OCI-LY7 (cell line): ENCODE results near the gene VSIR. TPM values are rescaled to one million over a fixed set of nuclear protein-coding genes. Genes with fewer than 3 reads are reported as not detected.

Experiments used
- BruUV-seq: library from RNA; stranded (reverse); fragments of 400-500 nt; replicated peaks from 2 replicates; lab custom pipeline; 2021; lab: Mats Ljungman, UMichigan
- CTCF ChIA-PET: fragments of 300-600 bp; sonication (Branson Sonifier 250); formaldehyde crosslinking; loops from one replicate; lab custom pipeline; 2022; ENCODE audit warnings: antibody characterized with exemption; ENCODE audit not compliant: unreplicated experiment; lab: Charles Lee
- POLR2A ChIA-PET: fragments of 300-600 bp; sonication (Branson Sonifier 250); formaldehyde crosslinking; loops from one replicate; lab custom pipeline; 2022; ENCODE audit warnings: antibody characterized with exemption; lab: Charles Lee
- DNase-seq: peaks from one replicate; pipeline ENCODE4 v3.0.0-alpha.2; 2015; ENCODE audit warnings: low spot score
- H2AFZ ChIP-seq: fragments of 200-600 bp; sonication (generic), shearing (Covaris generic); 2 replicates; pipeline ENCODE4 v1.6.1; 2014; ENCODE audit warnings: mild to moderate bottlenecking, antibody characterized with exemption, low read length, moderate library complexity
- H3K27ac ChIP-seq: fragments of 200-600 bp; sonication (generic); 2 replicates; pipeline ENCODE4 v1.5.1; 2014; ENCODE audit warnings: mixed run types, low read depth, mild to moderate bottlenecking, moderate library complexity, low read length, inconsistent platforms; ENCODE audit not compliant: poor library complexity, severe bottlenecking
- H3K36me3 ChIP-seq: fragments of 200-600 bp; sonication (generic); 2 replicates; pipeline ENCODE4 v1.6.1; 2014; ENCODE audit warnings: mild to moderate bottlenecking, antibody characterized with exemption, low read length, moderate library complexity, mixed read lengths; ENCODE audit not compliant: insufficient read depth
- H3K4me1 ChIP-seq: fragments of 200-600 bp; sonication (generic); 2 replicates; pipeline ENCODE4 v1.5.1; 2014; ENCODE audit warnings: mild to moderate bottlenecking, low read length; ENCODE audit not compliant: insufficient read depth, poor library complexity, severe bottlenecking
- H3K4me2 ChIP-seq: fragments of 200-600 bp; sonication (generic); 2 replicates; pipeline ENCODE4 v1.6.1; 2014; ENCODE audit warnings: mild to moderate bottlenecking, low read length
- H3K4me3 ChIP-seq: fragments of 200-600 bp; sonication (generic); 2 replicates; pipeline ENCODE4 v1.5.1; 2014; ENCODE audit warnings: mild to moderate bottlenecking, low read depth, low read length; ENCODE audit not compliant: poor library complexity, severe bottlenecking
- H3K79me2 ChIP-seq: fragments of 200-600 bp; sonication (generic); 2 replicates; pipeline ENCODE4 v1.6.1; 2016; ENCODE audit warnings: low read depth, mild to moderate bottlenecking, low read length, moderate library complexity, mixed read lengths; ENCODE audit not compliant: insufficient read depth
- H3K9me2 ChIP-seq: fragments of 200-600 bp; sonication (generic); 2 replicates; pipeline ENCODE4 v1.6.1; 2016; ENCODE audit warnings: mild to moderate bottlenecking, low read length, mixed read lengths; ENCODE audit not compliant: insufficient read depth
- H3K9me3 ChIP-seq: fragments of 200-600 bp; sonication (generic); 2 replicates; pipeline ENCODE4 v1.6.1; 2014; ENCODE audit warnings: mild to moderate bottlenecking, mixed run types, low read length, mixed read lengths
- H4K20me1 ChIP-seq: fragments of 200-600 bp; sonication (generic); 2 replicates; pipeline ENCODE4 v1.6.1; 2014; ENCODE audit warnings: mild to moderate bottlenecking, antibody characterized with exemption, low read length, moderate library complexity, mixed read lengths; ENCODE audit not compliant: insufficient read depth
- CTCF ChIP-seq: fragments of 200-600 bp; sonication (generic); conservative IDR thresholded peaks from 2 replicates; pipeline ENCODE4 v1.5.1; 2014; ENCODE audit warnings: mild to moderate bottlenecking, antibody characterized with exemption, low read length, moderate library complexity, mixed read lengths
- EZH2phosphoT487 ChIP-seq: fragments of 200-600 bp; sonication (generic); IDR thresholded peaks from 2 replicates; pipeline ENCODE4 v1.6.1; 2018; ENCODE audit warnings: low read depth, borderline replicate concordance, mild to moderate bottlenecking, mixed run types, antibody characterized with exemption, low read length, moderate library complexity, mixed read lengths
- intact Hi-C: fragments of 100-400 bp; cut with micrococcal nuclease; formaldehyde crosslinking; loops from one replicate; pipeline ENCODE4 v1.10.0; 2022; ENCODE audit not compliant: unreplicated experiment
- total RNA-seq, 2 experiments: library from RNA; depleted of rRNA in 1 of 2; stranded (reverse); fragments of >200 nt in 1 of 2; shearing (Covaris generic) in 1 of 2; gene quantifications; 2 replicates each; pipeline ENCODE4 v1.2.3, GENCODE V29; 2014 to 2022

The VSIR gene
- total RNA-seq, 2 experiments from 2014 or later, result 2.2 to 9.0 TPM

- Histone ChIP-seq H3K79me2 (no peaks in the 10 kb centered on the region), H3K9me3 (no peaks in the 10 kb centered on the region), H3K36me3 (no peaks in the 10 kb centered on the region), H3K4me2 (no peak overlapping the region), H2AFZ (no peak overlapping the region), H3K4me3 (no peak overlapping the region), H3K27ac (no peak overlapping the region), H4K20me1 (no peaks in the 10 kb centered on the region), H3K4me1 (peaks cover 21% of the 10 kb centered on the region), H3K9me2 (no peaks in the 10 kb centered on the region)
- ChIA-PET POLR2A (no interaction called here), CTCF (interaction anchor here (1.0 kb wide), 2 partner anchors 11 to 121 kb away, joined by 3 to 4 read pairs; no protein-coding TSS in a partner anchor)
- DNase-seq, result no peak
- BruUV-seq, result no TSS peak
- TF ChIP-seq CTCF, result no peak
- no peak for TF ChIP-seq EZH2phosphoT487
- intact Hi-C loops, result no loop called here
These were observed 55.1 kb downstream of the VSIR start for GRCh38 chr10:71718165-71718698.

GRCh38 chr10:71717551-71717951 lies 55.8 kb downstream of the VSIR start:
- TF ChIP-seq EZH2phosphoT487, result no peak
- no peak for TF ChIP-seq CTCF
- no TSS peak for BruUV-seq
- Histone ChIP-seq H3K9me2 (no peaks in the 10 kb centered on the region), H3K27ac (no peak overlapping the region), H3K4me1 (peaks cover 28% of the 10 kb centered on the region), H3K4me2 (no peak overlapping the region), H3K36me3 (no peaks in the 10 kb centered on the region), H2AFZ (no peak overlapping the region), H4K20me1 (no peaks in the 10 kb centered on the region), H3K4me3 (no peak overlapping the region), H3K79me2 (no peaks in the 10 kb centered on the region), H3K9me3 (no peaks in the 10 kb centered on the region)
- ChIA-PET CTCF (interaction anchor here (1.0 to 1.4 kb wide), 3 partner anchors 8 to 120 kb away, joined by 3 to 5 read pairs (median 4); no protein-coding TSS in a partner anchor), POLR2A (no interaction called here)
- no peak for DNase-seq
- intact Hi-C loops, result no loop called here

- H3K9me2 ChIP-seq, result no peaks in the 10 kb centered on the region
- ChIA-PET CTCF (interaction anchor here (0.6 to 1.4 kb wide), 3 partner anchors 9 to 120 kb away, joined by 3 to 5 read pairs (median 5); no protein-coding TSS in a partner anchor), POLR2A (no interaction called here)
- H2AFZ ChIP-seq, result no peak overlapping the region
- no peak overlapping the region for H3K4me2 ChIP-seq
- no peak for DNase-seq
- TF ChIP-seq CTCF (no peak), EZH2phosphoT487 (no peak)
- no peaks in the 10 kb centered on the region for H3K36me3 ChIP-seq
- no peaks in the 10 kb centered on the region for H4K20me1 ChIP-seq
- intact Hi-C loops, result no loop called here
- no peak overlapping the region for H3K27ac ChIP-seq
- no TSS peak for BruUV-seq
- H3K79me2 ChIP-seq, result no peaks in the 10 kb centered on the region
- no peaks in the 10 kb centered on the region for H3K9me3 ChIP-seq
- H3K4me3 ChIP-seq, result no peak overlapping the region
- H3K4me1 ChIP-seq, result peaks cover 33% of the 10 kb centered on the region
These were observed 56.3 kb downstream of the VSIR start for GRCh38 chr10:71717056-71717455.
